HL-60 (cell line): Measurements from ENCODE around the gene ODF2.

Source experiments
- GABPA ChIP-seq: IDR thresholded peaks from 2 replicates; pipeline ENCODE4 v1.6.1; 2012; ENCODE audit warnings: low read depth
- POLR2AphosphoS5 ChIP-seq: IDR thresholded peaks from 2 replicates; pipeline ENCODE4 v1.6.1; 2012; ENCODE audit warnings: low read depth
- SPI1 ChIP-seq: IDR thresholded peaks from 2 replicates; pipeline ENCODE4 v1.6.1; 2012; ENCODE audit warnings: low read depth, mild to moderate bottlenecking, borderline replicate concordance
- TF ChIP-seq, protein P1 (sequence below): IDR thresholded peaks from one replicate; pipeline ENCODE4 v1.5.1; 2011; ENCODE audit warnings: low read length, control low read depth, inconsistent platforms; ENCODE audit not compliant: insufficient read depth
- TF ChIP-seq, protein P2 (sequence below): IDR thresholded peaks from 2 replicates; pipeline ENCODE4 v1.6.1; 2012; ENCODE audit warnings: low read depth; ENCODE audit not compliant: insufficient replicate concordance

DNA sequence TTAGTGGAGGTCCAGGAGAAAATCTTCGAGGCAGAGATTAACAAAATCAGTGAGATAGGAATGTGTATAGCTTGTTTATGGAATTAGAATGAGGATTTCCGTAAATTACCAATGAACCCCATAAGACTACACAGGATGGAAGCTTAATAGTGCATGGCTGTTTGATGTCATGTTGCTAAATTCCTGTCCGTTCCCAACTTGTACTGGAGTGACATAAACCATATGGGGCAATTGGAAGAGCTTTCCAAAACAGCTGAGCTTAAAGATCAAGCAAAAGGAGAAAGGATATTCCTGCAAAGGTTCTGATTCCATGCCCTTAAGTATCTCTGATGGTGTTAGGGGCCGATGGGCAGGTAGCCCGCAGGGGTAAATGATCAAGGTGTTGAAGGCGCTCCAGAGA lies 66.2 kb downstream of the ODF2 start:
- TF ChIP-seq, protein P1, sequence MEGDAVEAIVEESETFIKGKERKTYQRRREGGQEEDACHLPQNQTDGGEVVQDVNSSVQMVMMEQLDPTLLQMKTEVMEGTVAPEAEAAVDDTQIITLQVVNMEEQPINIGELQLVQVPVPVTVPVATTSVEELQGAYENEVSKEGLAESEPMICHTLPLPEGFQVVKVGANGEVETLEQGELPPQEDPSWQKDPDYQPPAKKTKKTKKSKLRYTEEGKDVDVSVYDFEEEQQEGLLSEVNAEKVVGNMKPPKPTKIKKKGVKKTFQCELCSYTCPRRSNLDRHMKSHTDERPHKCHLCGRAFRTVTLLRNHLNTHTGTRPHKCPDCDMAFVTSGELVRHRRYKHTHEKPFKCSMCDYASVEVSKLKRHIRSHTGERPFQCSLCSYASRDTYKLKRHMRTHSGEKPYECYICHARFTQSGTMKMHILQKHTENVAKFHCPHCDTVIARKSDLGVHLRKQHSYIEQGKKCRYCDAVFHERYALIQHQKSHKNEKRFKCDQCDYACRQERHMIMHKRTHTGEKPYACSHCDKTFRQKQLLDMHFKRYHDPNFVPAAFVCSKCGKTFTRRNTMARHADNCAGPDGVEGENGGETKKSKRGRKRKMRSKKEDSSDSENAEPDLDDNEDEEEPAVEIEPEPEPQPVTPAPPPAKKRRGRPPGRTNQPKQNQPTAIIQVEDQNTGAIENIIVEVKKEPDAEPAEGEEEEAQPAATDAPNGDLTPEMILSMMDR: no peak
- no peak for TF ChIP-seq POLR2AphosphoS5
- TF ChIP-seq GABPA: no peak
- TF ChIP-seq, protein P2, sequence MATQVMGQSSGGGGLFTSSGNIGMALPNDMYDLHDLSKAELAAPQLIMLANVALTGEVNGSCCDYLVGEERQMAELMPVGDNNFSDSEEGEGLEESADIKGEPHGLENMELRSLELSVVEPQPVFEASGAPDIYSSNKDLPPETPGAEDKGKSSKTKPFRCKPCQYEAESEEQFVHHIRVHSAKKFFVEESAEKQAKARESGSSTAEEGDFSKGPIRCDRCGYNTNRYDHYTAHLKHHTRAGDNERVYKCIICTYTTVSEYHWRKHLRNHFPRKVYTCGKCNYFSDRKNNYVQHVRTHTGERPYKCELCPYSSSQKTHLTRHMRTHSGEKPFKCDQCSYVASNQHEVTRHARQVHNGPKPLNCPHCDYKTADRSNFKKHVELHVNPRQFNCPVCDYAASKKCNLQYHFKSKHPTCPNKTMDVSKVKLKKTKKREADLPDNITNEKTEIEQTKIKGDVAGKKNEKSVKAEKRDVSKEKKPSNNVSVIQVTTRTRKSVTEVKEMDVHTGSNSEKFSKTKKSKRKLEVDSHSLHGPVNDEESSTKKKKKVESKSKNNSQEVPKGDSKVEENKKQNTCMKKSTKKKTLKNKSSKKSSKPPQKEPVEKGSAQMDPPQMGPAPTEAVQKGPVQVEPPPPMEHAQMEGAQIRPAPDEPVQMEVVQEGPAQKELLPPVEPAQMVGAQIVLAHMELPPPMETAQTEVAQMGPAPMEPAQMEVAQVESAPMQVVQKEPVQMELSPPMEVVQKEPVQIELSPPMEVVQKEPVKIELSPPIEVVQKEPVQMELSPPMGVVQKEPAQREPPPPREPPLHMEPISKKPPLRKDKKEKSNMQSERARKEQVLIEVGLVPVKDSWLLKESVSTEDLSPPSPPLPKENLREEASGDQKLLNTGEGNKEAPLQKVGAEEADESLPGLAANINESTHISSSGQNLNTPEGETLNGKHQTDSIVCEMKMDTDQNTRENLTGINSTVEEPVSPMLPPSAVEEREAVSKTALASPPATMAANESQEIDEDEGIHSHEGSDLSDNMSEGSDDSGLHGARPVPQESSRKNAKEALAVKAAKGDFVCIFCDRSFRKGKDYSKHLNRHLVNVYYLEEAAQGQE: no peak
- no peak for TF ChIP-seq SPI1
